ENCODE results near the gene KNDC1. TPM values are rescaled to one million over a fixed set of nuclear protein-coding genes. Genes with fewer than 3 reads are reported as not detected.

The KNDC1 gene
- total RNA-seq, 1 experiment from 2014 or later: 15.7 TPM

GRCh38 chr10:133207627-133208026 is 47.6 kb downstream of the KNDC1 start:
- no peak overlapping the region for H2BK5ac ChIP-seq (ENCODE audit: insufficient read length, low read length)
- no peaks in the 10 kb centered on the region for H3K4me1 ChIP-seq (ENCODE audit: insufficient read depth, low read length)
- no peak overlapping the region for H4K8ac ChIP-seq (replicated peaks; ENCODE audit: insufficient read length, low read depth, low read length)
- no peaks in the 10 kb centered on the region for H3K9me3 ChIP-seq (ENCODE audit: control insufficient read depth, low read depth, low read length)
- H3K14ac ChIP-seq (ENCODE audit: insufficient read depth, low read length): no peak overlapping the region; the same call in 1 of the 2 replicates
- no peaks in the 10 kb centered on the region for H3K79me1 ChIP-seq (ENCODE audit: insufficient read depth, low read depth, low read length, poor library complexity, severe bottlenecking)
- Mint-ChIP-seq H3K27me3 (ENCODE audit: low read depth) (no peaks in the 10 kb centered on the region; the same call in none of the 2 replicates), H3K4me1 (no peaks in the 10 kb centered on the region), H3K9me3 (no peaks in the 10 kb centered on the region), H3K4me3 (no peak overlapping the region), H3K27ac (no peak overlapping the region), H3K36me3 (ENCODE audit: insufficient read depth in 1 of 3, low read depth in 3 of 3) (peaks cover 0 to 10% (median 4%) of the 10 kb centered on the region in 3 experiments; a peak in 4 of 7 replicates)
- no peak overlapping the region for H2BK15ac ChIP-seq (ENCODE audit: low read depth, low read length)
- no peak for TF ChIP-seq CTCF (conservative IDR thresholded peaks at IDR 0.05)
- no peak overlapping the region for H4K91ac ChIP-seq (ENCODE audit: insufficient read length, low read depth, low read length)
- H3K23me2 ChIP-seq (ENCODE audit: insufficient read length, low read depth, low read length, poor library complexity, severe bottlenecking): no peaks in the 10 kb centered on the region
- DNase-seq: no peak
- H2BK120ac ChIP-seq (ENCODE audit: low read depth, low read length, poor library complexity, severe bottlenecking): no peak overlapping the region
- H2BK12ac ChIP-seq (ENCODE audit: insufficient read length, low read depth, low read length): no peak overlapping the region
- no peak overlapping the region for H3T11ph ChIP-seq (ENCODE audit: low read length)
- no peak overlapping the region for H2AFZ ChIP-seq (ENCODE audit: low read length)
- no peak overlapping the region for H2AK5ac ChIP-seq (ENCODE audit: insufficient read length, low read length)
- no peaks in the 10 kb centered on the region for H3K27me3 ChIP-seq (ENCODE audit: insufficient read depth, low read length)
- no peak overlapping the region for H3K4me2 ChIP-seq (ENCODE audit: insufficient read depth, insufficient read length, low read length)
- no peaks in the 10 kb centered on the region for H4K20me1 ChIP-seq (ENCODE audit: control insufficient read depth, insufficient read depth, insufficient read length)
- H3K18ac ChIP-seq (ENCODE audit: insufficient read length, low read depth, low read length): no peak overlapping the region
- WGBS (ENCODE audit: extremely low coverage, insufficient read length, low lambda C conversion rate): no CpG with 5 or more reads among the region's 17 CpGs
- no peak overlapping the region for H2BK20ac ChIP-seq (ENCODE audit: low read depth, low read length, poor library complexity, severe bottlenecking)
- no peak overlapping the region for H3K56ac ChIP-seq (ENCODE audit: insufficient read length, low read depth, low read length)
- H3K27ac ChIP-seq (ENCODE audit: insufficient read length, low read depth, low read length): no peak overlapping the region
- no peak overlapping the region for H3K9ac ChIP-seq (ENCODE audit: extremely low read depth, insufficient read length, low read length)
- H4K5ac ChIP-seq (ENCODE audit: insufficient read length, low read depth, low read length): no peak overlapping the region
- no peak overlapping the region for H3K4ac ChIP-seq (ENCODE audit: low read depth, low read length)
- no peak overlapping the region for H3K23ac ChIP-seq (ENCODE audit: insufficient read length, low read depth, low read length)
- H3K79me2 ChIP-seq (ENCODE audit: insufficient read depth, low read length): no peaks in the 10 kb centered on the region

All from H9 (cell line).